HepG2 (cell line): Measurements from ENCODE around the gene UNKL. TPM values are rescaled to one million over a fixed set of nuclear protein-coding genes. Genes with fewer than 3 reads are reported as not detected.

Experiments used
- ADNP ChIP-seq: sonication (generic); formaldehyde crosslinking; IDR thresholded peaks from 2 replicates; pipeline ENCODE4 v1.4.0; 2020; ENCODE audit warnings: missing genetic modification reagents
- CBX1 ChIP-seq: IDR thresholded peaks from one replicate; pipeline ENCODE4 v1.6.1; 2016; ENCODE audit warnings: antibody characterized with exemption, low read depth
- CBX2 ChIP-seq, 2 experiments: fragments of 200-600 bp in 1 of 2; sonication (generic); formaldehyde crosslinking in 1 of 2; IDR thresholded peaks; 2 replicates each; pipeline versions ENCODE4 v1.7.0 to v1.8.1; 2018 to 2022; ENCODE audit warnings: low read depth in 2 of 2, low read length in 1 of 2, mild to moderate bottlenecking in 1 of 2, missing genetic modification reagents in 1 of 2
- E2F1 ChIP-seq: sonication (generic); formaldehyde crosslinking; IDR thresholded peaks from 2 replicates; pipeline ENCODE4 v1.5.0; 2020; ENCODE audit warnings: missing genetic modification reagents
- EHMT2 ChIP-seq: fragments of 200-600 bp; sonication (generic); IDR thresholded peaks from 2 replicates; pipeline ENCODE4 v1.7.0; 2017; ENCODE audit warnings: antibody characterized with exemption, low read depth, low read length, borderline replicate concordance
- EP300 ChIP-seq, 3 experiments: sonication (generic) in 1 of 3; formaldehyde crosslinking in 1 of 3; IDR thresholded peaks; 2 replicates each; pipeline versions ENCODE4 v1.5.1 to v1.6.1; 2011 to 2020; ENCODE audit warnings: low read depth in 2 of 3, low read length in 2 of 3, borderline replicate concordance in 1 of 3, improper control_type of control experiment in 1 of 3, mild to moderate bottlenecking in 1 of 3, missing genetic modification reagents in 1 of 3, moderate library complexity in 1 of 3
- HDAC2 ChIP-seq: sonication (generic); formaldehyde crosslinking; IDR thresholded peaks from 2 replicates; pipeline ENCODE4 v1.4.0; 2020; ENCODE audit warnings: missing genetic modification reagents
- HMGA1 ChIP-seq: sonication (generic); formaldehyde crosslinking; conservative IDR thresholded peaks from 2 replicates; pipeline ENCODE4 v1.4.0; 2020; ENCODE audit warnings: missing genetic modification reagents
- HNF4A ChIP-seq: sonication (generic); formaldehyde crosslinking; IDR thresholded peaks from 2 replicates; pipeline ENCODE4 v1.4.0; 2020; ENCODE audit warnings: missing genetic modification reagents
- KDM4B ChIP-seq: sonication (generic); formaldehyde crosslinking; IDR thresholded peaks from 2 replicates; pipeline ENCODE4 v1.4.0; 2020; ENCODE audit warnings: missing genetic modification reagents
- NFKB2 ChIP-seq: sonication (generic); formaldehyde crosslinking; IDR thresholded peaks from 2 replicates; pipeline ENCODE4 v1.4.0; 2020; ENCODE audit warnings: missing genetic modification reagents, borderline replicate concordance
- RAD51 ChIP-seq: fragments of 450-650 bp; IDR thresholded peaks from 2 replicates; pipeline ENCODE4 v1.6.1; 2016; ENCODE audit warnings: borderline replicate concordance
- SMAD9 ChIP-seq: sonication (generic); formaldehyde crosslinking; IDR thresholded peaks from 2 replicates; pipeline ENCODE4 v1.5.1; 2020; ENCODE audit warnings: mild to moderate bottlenecking, missing genetic modification reagents
- TFAP4 ChIP-seq: sonication (generic); IDR thresholded peaks from 2 replicates; pipeline ENCODE4 v1.6.1; 2016; ENCODE audit warnings: low read depth, borderline replicate concordance
- THAP11 ChIP-seq: IDR thresholded peaks from 2 replicates; pipeline ENCODE4 v1.6.1; 2016; ENCODE audit warnings: missing biosample characterization, missing genetic modification reagents
- TIGD3 ChIP-seq: sonication (generic); formaldehyde crosslinking; IDR thresholded peaks from 2 replicates; pipeline ENCODE4 v1.5.1; 2020; ENCODE audit warnings: mild to moderate bottlenecking, missing genetic modification reagents, borderline replicate concordance
- ZBTB26 ChIP-seq: IDR thresholded peaks from 2 replicates; pipeline ENCODE4 v1.6.1; 2016; ENCODE audit warnings: missing compliant biosample characterization, missing genetic modification reagents, borderline replicate concordance
- ZFAT ChIP-seq: sonication (generic); formaldehyde crosslinking; conservative IDR thresholded peaks from 2 replicates; pipeline ENCODE4 v1.8.1; 2023; ENCODE audit warnings: missing genetic modification reagents, inconsistent platforms
- ZFP41 ChIP-seq: sonication (generic); formaldehyde crosslinking; IDR thresholded peaks from 2 replicates; pipeline ENCODE4 v1.4.0; 2020; ENCODE audit warnings: mild to moderate bottlenecking, missing genetic modification reagents, borderline replicate concordance
- ZKSCAN5 ChIP-seq: sonication (generic); formaldehyde crosslinking; IDR thresholded peaks from 2 replicates; pipeline ENCODE4 v1.5.1; 2020; ENCODE audit warnings: mild to moderate bottlenecking, missing genetic modification reagents
- ZNF550 ChIP-seq: sonication (generic); formaldehyde crosslinking; IDR thresholded peaks from 2 replicates; pipeline ENCODE4 v1.4.0; 2020; ENCODE audit warnings: mild to moderate bottlenecking, missing genetic modification reagents, borderline replicate concordance
- ZNF552 ChIP-seq: sonication (generic); formaldehyde crosslinking; IDR thresholded peaks from 2 replicates; pipeline ENCODE4 v1.9.0; 2022; ENCODE audit warnings: missing genetic modification reagents, mild to moderate bottlenecking, borderline replicate concordance
- ZNF788 ChIP-seq: sonication (generic); formaldehyde crosslinking; IDR thresholded peaks from 2 replicates; pipeline ENCODE4 v1.5.0; 2020; ENCODE audit warnings: mild to moderate bottlenecking, missing genetic modification reagents, borderline replicate concordance
- ZSCAN9 ChIP-seq: IDR thresholded peaks from 2 replicates; pipeline ENCODE4 v1.6.1; 2016; ENCODE audit warnings: borderline replicate concordance
- polyA plus RNA-seq, 8 experiments: library from polyadenylated mRNA; depleted of rRNA in 3 of 8; stranded (reverse) in 7 of 8; unstranded in 1 of 8; fragments of >200 nt; fragmentation: Illumina TruSeq in 4 of 8; extraction: Trizol in 4 of 8; gene quantifications; 2 replicates each; pipeline versions ENCODE4 v1.2.1 to v1.2.3, GENCODE V29; 2011 to 2016; ENCODE audit warnings: low read depth in 4 of 8, missing spikeins in 1 of 8, mixed read lengths in 1 of 8; ENCODE audit not compliant: insufficient read depth in 1 of 8
- total RNA-seq, 5 experiments: library from RNA; depleted of rRNA; stranded (reverse); fragments of >200 nt; fragmentation: Illumina TruSeq; extraction: Trizol; gene quantifications; 2 replicates each; pipeline ENCODE4 v1.2.3, GENCODE V29; 2016; ENCODE audit warnings: low read depth in 1 of 5

Gene UNKL
- total and polyA plus RNA-seq, 2 of the 13 experiments (the other 11 are each of a cell fraction or from before 2014, with no cell fraction given) = 10.4 to 17.6 TPM

- no peak for TF ChIP-seq E2F1 (CRISPR knock-in tag)
- TF ChIP-seq CBX2 (IDR thresholded peaks at IDR 0.05; ENCODE audit: low read depth, low read length) = no peak
- no peak for TF ChIP-seq CBX2 (CRISPR knock-in tag; IDR thresholded peaks at IDR 0.05; ENCODE audit: low read depth)
- no peak for TF ChIP-seq HMGA1 (CRISPR knock-in tag)
- TF ChIP-seq ZNF550 = no peak
- no peak for TF ChIP-seq ADNP (CRISPR knock-in tag)
- no peak for TF ChIP-seq SMAD9 (CRISPR knock-in tag)
- 0 out of 2 replicates have a peak, but pooled peaks have one; percentile 49 for TF ChIP-seq THAP11
- TF ChIP-seq ZFP41 (CRISPR knock-in tag) = no peak
- no peak for TF ChIP-seq CBX1
- TF ChIP-seq TFAP4 = peak; percentile 74; the same call in 1 of the 2 replicates
- TF ChIP-seq ZKSCAN5 (CRISPR knock-in tag) = no peak
- no peak for TF ChIP-seq ZBTB26 (CRISPR knock-in tag)
- no peak for TF ChIP-seq NFKB2 (CRISPR knock-in tag)
- no peak for TF ChIP-seq EHMT2
- TF ChIP-seq ZNF788 (CRISPR knock-in tag) = no peak
- TF ChIP-seq ZSCAN9 (CRISPR knock-in tag) = no peak
- no peak for TF ChIP-seq EP300 (IDR thresholded peaks at IDR 0.05; ENCODE audit: low read depth in 2 of 2, low read length in 2 of 2)
- no peak for TF ChIP-seq EP300 (CRISPR knock-in tag; IDR thresholded peaks at IDR 0.05; ENCODE audit: borderline replicate concordance)
- TF ChIP-seq ZFAT = no peak
- TF ChIP-seq TIGD3 (CRISPR knock-in tag) = no peak
- no peak for TF ChIP-seq RAD51
- no peak for TF ChIP-seq ZNF552
- no peak for TF ChIP-seq KDM4B (CRISPR knock-in tag)
- TF ChIP-seq HNF4A = 0 out of 2 replicates have a peak, but pooled peaks have one; percentile 4
- 0 out of 2 replicates have a peak, but pooled peaks have one; percentile 25 for TF ChIP-seq HDAC2
Observed at GRCh38 chr16:1342526-1343427, 71.7 kb downstream of the UNKL start (continued).
